RCC 7860 (cell line): ENCODE measurements around the gene SMIM13.
"Not testable (repeated sequence)": the region's sequence is repeated elsewhere in the genome, so short reads cannot be mapped to it uniquely, and the experiment has no call there.

Experiments
- DNase-seq: peaks from one replicate; pipeline ENCODE4 v3.0.0-alpha.2; 2015; ENCODE audit warnings: low spot score
- FAIRE-seq: peaks from 2 replicates; lab custom pipeline; 2012; peaks lifted over from hg19 to GRCh38; lab: Jason Lieb, UNC

Gene SMIM13

GRCh38 chr6:11083491-11083890 is 10.1 kb upstream of the SMIM13 start:
- DNase-seq (no peak), FAIRE-seq (no peak)

DNA sequence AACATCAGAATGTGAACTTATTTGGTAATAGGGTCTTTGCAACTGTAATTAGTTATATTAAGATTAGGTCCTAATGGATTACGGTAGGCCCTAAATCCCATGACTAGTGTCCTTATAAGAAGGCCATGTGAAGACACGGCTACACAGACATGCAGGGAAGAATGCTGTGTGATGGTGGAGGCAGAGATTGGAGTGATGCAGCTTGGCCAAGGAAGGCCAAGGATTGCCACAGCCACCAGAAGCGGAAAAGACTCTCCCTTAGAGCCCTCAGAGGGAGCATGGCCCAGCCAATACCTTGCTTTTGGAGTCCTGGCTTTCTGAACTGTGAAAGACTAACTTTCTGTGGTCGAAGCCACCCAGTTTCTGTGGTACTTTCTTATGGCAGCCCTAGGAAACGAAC is 9.7 kb upstream of the SMIM13 start:
- DNase-seq: no peak
- FAIRE-seq: no peak

- FAIRE-seq: no peak
- peak; percentile 18 for DNase-seq
Measured at GRCh38 chr6:11085758-11086435, 7.7 kb upstream of the SMIM13 start.

DNA sequence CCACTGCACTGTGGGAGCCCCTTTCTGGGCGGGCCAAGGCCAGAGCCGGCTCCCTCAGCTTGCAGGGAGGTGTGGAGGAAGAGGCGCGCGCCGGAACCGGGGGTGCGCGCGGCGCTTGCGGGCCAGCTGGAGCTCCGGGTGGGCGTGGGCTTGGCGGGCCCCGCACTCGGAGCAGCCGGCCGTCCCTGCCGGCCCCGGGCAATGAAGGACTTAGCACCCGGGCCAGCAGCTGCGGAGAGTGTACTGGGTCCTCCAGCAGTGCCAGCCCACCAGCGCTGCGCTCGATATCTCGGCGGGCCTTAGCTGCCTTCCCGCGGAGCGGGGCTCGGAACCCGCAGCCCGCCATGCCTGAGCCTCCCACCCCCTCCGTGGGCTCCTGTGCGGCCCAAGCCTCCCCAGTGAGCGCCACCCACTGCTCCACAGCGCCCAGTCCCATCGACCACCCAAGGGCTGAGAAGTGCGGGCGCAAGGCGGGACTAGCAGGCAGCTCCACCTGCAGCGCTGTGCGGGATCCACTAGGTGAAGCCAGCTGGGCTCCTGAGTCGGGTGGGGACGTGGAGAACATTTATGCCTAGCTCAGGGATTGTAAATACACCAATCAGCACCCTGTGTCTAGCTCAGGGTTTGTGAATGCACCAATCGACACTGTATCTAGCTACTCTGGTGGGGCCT is 6.4 kb upstream of the SMIM13 start:
- not testable (repeated sequence) for DNase-seq, FAIRE-seq

GRCh38 chr6:11089695-11090094 is 3.9 kb upstream of the SMIM13 start:
- FAIRE-seq: no peak
- no peak for DNase-seq

GRCh38 chr6:11091141-11091540 is 2.5 kb upstream of the SMIM13 start:
- not testable (repeated sequence) for FAIRE-seq, DNase-seq

- DNase-seq: no peak
Measured at GRCh38 chr6:11092668-11093375, 812 bp upstream of the SMIM13 start.

GRCh38 chr6:11093376-11093625 is 333 bp upstream of the SMIM13 start:
- no peak for FAIRE-seq
- DNase-seq: no peak

More at GRCh38 chr6:11092668-11093375, 812 bp upstream of the SMIM13 start:
- no peak for FAIRE-seq

DNA sequence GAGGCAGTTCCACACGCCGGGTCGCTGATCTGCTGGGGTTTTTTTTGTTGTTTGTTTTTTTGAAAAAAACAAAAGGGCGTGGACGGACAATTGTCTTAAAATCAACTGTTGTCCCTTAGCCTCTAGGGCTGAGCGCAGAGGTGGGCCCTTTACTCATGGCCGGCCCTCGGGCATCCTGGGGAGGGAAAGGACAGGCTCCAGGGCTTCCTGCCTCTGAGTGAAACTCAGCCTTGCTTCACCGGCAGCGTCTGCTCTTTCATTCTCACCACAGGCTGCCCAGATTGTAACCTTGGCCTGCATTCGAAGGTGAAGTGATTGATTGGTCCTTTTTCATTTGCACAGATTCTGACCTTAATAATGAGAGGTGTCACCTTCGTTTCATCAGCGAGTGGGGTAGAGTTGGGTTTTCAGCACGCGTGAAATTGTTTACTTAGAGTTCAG is 797 bp downstream of the SMIM13 start:
- DNase-seq (peak; percentile 18), FAIRE-seq (no peak)

GRCh38 chr6:11094941-11095340 is 1.3 kb downstream of the SMIM13 start:
- FAIRE-seq (no peak), DNase-seq (no peak)

GRCh38 chr6:11096109-11096508 is 2.5 kb downstream of the SMIM13 start:
- FAIRE-seq (no peak), DNase-seq (no peak)

GRCh38 chr6:11097476-11097875 is 3.8 kb downstream of the SMIM13 start:
- FAIRE-seq: no peak
- DNase-seq: no peak

- DNase-seq (no peak), FAIRE-seq (no peak)
Measured at GRCh38 chr6:11098004-11098403, 4.4 kb downstream of the SMIM13 start.

DNA sequence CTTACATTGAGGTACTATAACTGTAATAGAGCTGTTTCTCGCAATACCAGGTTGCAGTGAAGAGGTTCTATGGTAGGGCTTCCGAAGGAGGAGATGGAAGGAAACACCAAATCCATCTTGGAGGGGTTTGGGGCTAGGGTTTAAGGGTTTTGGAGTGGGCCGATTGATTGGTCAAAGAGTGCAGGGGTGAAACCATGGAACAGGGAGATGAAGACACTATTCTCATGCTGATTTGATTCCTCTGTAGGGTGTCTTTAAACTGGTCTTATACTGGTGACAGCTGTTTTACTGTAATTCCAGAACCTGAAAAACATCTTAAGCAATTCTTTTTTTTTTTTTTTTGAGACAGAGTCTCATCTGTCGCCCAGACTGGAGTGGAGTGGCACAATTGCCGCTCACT is 7.8 kb downstream of the SMIM13 start:
- FAIRE-seq: no peak
- no peak for DNase-seq

DNA sequence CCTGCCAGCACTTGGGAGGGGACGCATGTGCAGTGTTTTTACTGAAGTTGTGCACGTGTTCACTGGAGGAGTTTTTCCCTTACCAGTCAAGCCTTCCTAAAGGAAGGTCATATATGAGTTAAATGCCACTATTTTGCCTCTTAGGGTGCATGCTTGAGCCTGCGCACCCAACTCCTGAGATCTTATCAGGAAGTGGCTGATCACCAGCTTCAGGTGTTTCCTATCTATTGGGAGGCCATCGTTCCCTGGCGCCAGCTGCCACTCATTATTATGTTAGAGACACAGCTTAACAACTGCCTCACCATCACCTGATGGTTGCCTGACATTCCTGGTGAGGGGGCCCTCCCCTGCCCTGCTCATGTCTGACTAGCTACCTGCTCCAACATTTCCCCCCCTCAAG is 9.4 kb downstream of the SMIM13 start:
- no peak for DNase-seq
- FAIRE-seq: no peak

GRCh38 chr6:11108726-11109125 is 15.1 kb downstream of the SMIM13 start:
- no peak for FAIRE-seq
- no peak for DNase-seq

DNA sequence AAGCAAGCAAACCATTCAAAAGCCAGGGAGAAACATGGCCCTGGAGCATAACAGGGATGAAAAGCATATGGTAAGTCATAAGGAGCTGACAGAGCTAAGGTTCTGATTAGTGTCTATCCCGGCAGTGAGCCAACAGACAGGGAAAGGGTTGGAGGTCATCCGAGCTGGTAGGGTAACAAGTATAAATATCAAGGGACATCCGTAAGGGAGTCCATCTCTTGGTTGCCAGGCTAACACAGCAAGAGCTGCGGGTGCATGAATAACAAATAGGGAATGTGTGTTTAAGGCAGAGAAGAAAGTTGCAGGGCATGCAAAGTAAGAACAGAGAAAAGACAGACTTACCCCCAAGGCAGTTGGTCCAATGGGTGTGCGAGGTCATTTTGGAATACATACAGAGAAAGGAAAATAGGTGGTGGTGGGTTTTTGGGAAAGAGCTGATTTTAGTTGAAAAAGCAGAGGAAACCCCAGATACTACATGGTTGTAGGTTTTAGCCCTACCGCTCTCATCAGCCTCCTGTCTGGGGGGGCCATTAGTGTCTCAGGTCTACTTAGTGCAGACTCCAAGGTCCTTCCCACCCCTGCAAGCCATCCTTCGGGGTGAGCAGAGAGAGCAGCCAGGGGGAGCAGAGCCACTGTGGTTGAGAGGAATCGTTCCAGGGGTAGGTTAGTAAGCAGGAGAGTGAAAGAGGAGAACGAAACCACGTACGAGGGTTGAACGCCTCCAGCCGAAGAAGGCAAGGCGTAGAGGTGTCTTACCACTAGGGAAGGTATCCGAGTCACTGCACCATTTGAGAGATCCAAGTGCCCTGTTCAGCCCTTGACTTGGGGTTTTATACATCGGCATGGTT is 17.5 kb downstream of the SMIM13 start, which contains the start of gene ERVFRD-1:
Gene ERVFRD-1 (minus strand): TSS at position 805 of the 848 bp plus-strand sequence. CDS start 6,415 bp downstream, outside the sequence.
- FAIRE-seq (no peak), DNase-seq (no peak)

DNA sequence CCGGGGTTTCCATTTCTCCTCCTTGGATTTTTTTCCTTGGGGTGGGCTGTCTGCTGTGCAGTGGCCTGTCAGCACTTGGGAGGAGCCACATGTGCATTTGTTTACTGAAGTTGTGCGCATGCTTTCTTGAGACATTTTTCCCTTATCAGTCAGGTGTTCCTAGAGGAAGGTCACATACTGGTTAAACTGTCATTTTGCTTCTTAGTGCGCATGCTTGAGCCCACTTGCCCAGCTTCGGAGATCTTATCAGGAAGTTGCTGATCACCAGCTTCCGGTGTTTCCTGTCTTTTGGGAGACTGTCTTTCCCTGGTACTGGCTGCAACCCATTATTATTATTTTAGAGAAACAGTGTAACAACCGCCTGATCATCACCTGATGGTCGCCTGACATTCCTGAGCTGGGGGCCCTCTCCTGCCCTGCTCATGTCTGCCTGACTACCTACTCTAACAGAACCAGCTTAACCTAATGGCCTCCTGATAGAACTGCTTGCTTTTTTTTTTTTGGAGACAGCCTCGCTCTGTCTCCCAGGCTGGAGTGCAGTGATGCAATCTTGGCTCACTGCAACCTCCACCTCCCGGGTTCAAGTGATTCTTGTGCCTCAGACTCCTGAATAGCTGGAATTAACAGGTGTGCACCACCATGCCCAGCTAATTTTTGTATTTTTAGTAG is 18.3 kb downstream of the SMIM13 start:
- FAIRE-seq: no peak
- no peak for DNase-seq

GRCh38 chr6:11113038-11113437 is 19.4 kb downstream of the SMIM13 start:
- FAIRE-seq (no peak), DNase-seq (no peak)

- FAIRE-seq: peak; percentile 90
Measured at GRCh38 chr6:11115808-11116536, 22.3 kb downstream of the SMIM13 start.

More at GRCh38 chr6:11115808-11116536, 22.3 kb downstream of the SMIM13 start:
- DNase-seq: peak; percentile 78
